Upper lobe of right lung (tissue), 1 donor: ENCODE results near the gene CYB561A3. TPM values are rescaled to one million over a fixed set of nuclear protein-coding genes. Genes with fewer than 3 reads are reported as not detected.

Experiments used
- ATAC-seq: fragments of 200-7000 bp; cut with Tn5 transposase; one replicate; pipeline ENCODE4 v1.9.1; 2020; ENCODE audit warnings: mild to moderate bottlenecking, moderate library complexity
- DNase-seq: peaks from one replicate; pipeline ENCODE4 v3.0.0-alpha.2; 2020
- H3K27ac ChIP-seq: fragments of 200-600 bp; one replicate; pipeline ENCODE4 v1.8.0; 2022
- H3K27me3 ChIP-seq: fragments of 200-600 bp; one replicate; pipeline ENCODE4 v1.8.0; 2022; ENCODE audit warnings: mild to moderate bottlenecking
- H3K36me3 ChIP-seq: fragments of 200-600 bp; one replicate; pipeline ENCODE4 v1.8.0; 2022
- H3K4me1 ChIP-seq: fragments of 200-600 bp; one replicate; pipeline ENCODE4 v1.8.0; 2022
- H3K4me3 ChIP-seq: fragments of 200-600 bp; one replicate; pipeline ENCODE4 v1.8.0; 2022; ENCODE audit warnings: mild to moderate bottlenecking
- H3K9me3 ChIP-seq: fragments of 200-600 bp; one replicate; pipeline ENCODE4 v1.8.0; 2022
- intact Hi-C: fragments of 100-400 bp; cut with DNase I; formaldehyde crosslinking; loops from one replicate; pipeline ENCODE4 v1.11.0; 2022
- total RNA-seq: library from RNA; stranded (reverse); fragmentation: NEBNext Ultra II Directional; extraction: Animal tissue kit (Norgen Biotek cat#: 25700); gene quantifications from one replicate; pipeline ENCODE4 v1.2.1, GENCODE V29; 2021
- TF ChIP-seq, protein P1 (sequence below): fragments of 200-600 bp; IDR thresholded peaks from one replicate; pipeline ENCODE4 v1.8.0; 2022; ENCODE audit warnings: antibody characterized with exemption
- donor health status: DM: no; HTN: yes; CAD: no; lungs with severe emphysema.

CYB561A3 gene
- total RNA-seq, 1 donor from 2014 or later: 50.3 TPM

DNA sequence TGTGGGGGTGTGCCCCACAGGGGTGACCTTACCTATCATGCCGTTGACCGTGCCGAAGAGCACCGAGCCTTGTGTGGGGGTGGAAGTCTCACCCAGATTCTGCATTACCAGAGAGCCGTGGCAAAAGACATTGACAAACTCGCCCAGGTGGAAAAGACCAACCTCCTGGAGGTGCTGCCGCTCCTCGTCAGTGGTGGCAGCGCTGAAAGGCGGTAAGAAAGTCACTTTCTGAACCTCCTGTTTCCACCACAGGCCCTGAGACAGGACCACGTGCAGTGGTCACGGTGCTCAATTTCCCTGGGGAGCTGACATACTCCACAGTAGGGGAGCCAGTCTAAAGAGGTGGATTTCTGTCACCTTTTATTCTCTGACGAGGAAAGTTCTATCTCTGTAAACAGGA is 59.1 kb downstream of the CYB561A3 start:
- Histone ChIP-seq H3K9me3 (no peaks in the 10 kb centered on the region), H3K4me3 (no peak overlapping the region), H3K27ac (no peak overlapping the region), H3K27me3 (no peaks in the 10 kb centered on the region), H3K36me3 (peaks cover 96% of the 10 kb centered on the region), H3K4me1 (peaks cover 7% of the 10 kb centered on the region)
- DNase-seq (no peak), ATAC-seq (no peak)
- intact Hi-C loops: no loop called here
- TF ChIP-seq, protein P1, sequence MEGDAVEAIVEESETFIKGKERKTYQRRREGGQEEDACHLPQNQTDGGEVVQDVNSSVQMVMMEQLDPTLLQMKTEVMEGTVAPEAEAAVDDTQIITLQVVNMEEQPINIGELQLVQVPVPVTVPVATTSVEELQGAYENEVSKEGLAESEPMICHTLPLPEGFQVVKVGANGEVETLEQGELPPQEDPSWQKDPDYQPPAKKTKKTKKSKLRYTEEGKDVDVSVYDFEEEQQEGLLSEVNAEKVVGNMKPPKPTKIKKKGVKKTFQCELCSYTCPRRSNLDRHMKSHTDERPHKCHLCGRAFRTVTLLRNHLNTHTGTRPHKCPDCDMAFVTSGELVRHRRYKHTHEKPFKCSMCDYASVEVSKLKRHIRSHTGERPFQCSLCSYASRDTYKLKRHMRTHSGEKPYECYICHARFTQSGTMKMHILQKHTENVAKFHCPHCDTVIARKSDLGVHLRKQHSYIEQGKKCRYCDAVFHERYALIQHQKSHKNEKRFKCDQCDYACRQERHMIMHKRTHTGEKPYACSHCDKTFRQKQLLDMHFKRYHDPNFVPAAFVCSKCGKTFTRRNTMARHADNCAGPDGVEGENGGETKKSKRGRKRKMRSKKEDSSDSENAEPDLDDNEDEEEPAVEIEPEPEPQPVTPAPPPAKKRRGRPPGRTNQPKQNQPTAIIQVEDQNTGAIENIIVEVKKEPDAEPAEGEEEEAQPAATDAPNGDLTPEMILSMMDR: no peak

Other genes with a start within 250 kb of the CYB561A3 start
- 30.2 TPM for gene VPS37C, start 200.5 kb downstream of the CYB561A3 start, total RNA-seq
- not detected for gene PGA3, start 158.4 kb downstream of the CYB561A3 start, total RNA-seq
- 0.67 TPM for gene PGA4, start 139.5 kb downstream of the CYB561A3 start, total RNA-seq
- not detected for gene PGA5, start 120.7 kb downstream of the CYB561A3 start, total RNA-seq
- gene VWCE, start 66.6 kb downstream of the CYB561A3 start, total RNA-seq: 1.5 TPM
- 126 TPM for gene DDB1, start 28.8 kb downstream of the CYB561A3 start, total RNA-seq
- gene TKFC, start 28.7 kb downstream of the CYB561A3 start, total RNA-seq: 32.1 TPM
- 46.3 TPM for gene TMEM138, start 492 bp upstream of the CYB561A3 start, total RNA-seq
- gene TMEM216, start 30.7 kb upstream of the CYB561A3 start, total RNA-seq: 9.3 TPM
- 75.8 TPM for gene CPSF7, start 68.1 kb upstream of the CYB561A3 start, total RNA-seq
- gene SDHAF2, start 68.2 kb upstream of the CYB561A3 start, total RNA-seq: 34.1 TPM
- gene LRRC10B, start 146.9 kb upstream of the CYB561A3 start, total RNA-seq: 0.29 TPM
- 4.8 TPM for gene SYT7, start 219.2 kb upstream of the CYB561A3 start, total RNA-seq